Activated CD8-positive, alpha-beta memory T cell treated with anti-CD3 and anti-CD28 coated beads for 36 hours (primary cell): Measurements from ENCODE around the gene ADAT1. TPM values are rescaled to one million over a fixed set of nuclear protein-coding genes. Genes with fewer than 3 reads are reported as not detected.
"Not testable (repeated sequence)": the region's sequence is repeated elsewhere in the genome, so short reads cannot be mapped to it uniquely, and the experiment has no call there.

Experiments used
- CTCF ChIA-PET: fragments of 350-600 bp; sonication (Branson Sonifier 250); formaldehyde crosslinking; loops from one replicate; lab custom pipeline; 2021; ENCODE audit warnings: antibody characterized with exemption; lab: Charles Lee
- POLR2A ChIA-PET: fragments of 350-600 bp; sonication (Branson Sonifier 250); formaldehyde crosslinking; loops from one replicate; lab custom pipeline; 2021; ENCODE audit warnings: antibody characterized with exemption; lab: Charles Lee
- total RNA-seq, 2 experiments: library from RNA; stranded (reverse); gene quantifications; one replicate each; pipeline ENCODE4 v1.2.3, GENCODE V29; 2021

Gene ADAT1
- total RNA-seq, 2 experiments from 2014 or later, result 53.5 to 57.2 TPM

- CTCF ChIA-PET, POLR2A ChIA-PET: not testable (repeated sequence)
Observed at GRCh38 chr16:75591927-75592326, 31.2 kb downstream of the ADAT1 start.

GRCh38 chr16:75590920-75591843 lies 31.9 kb downstream of the ADAT1 start:
- CTCF ChIA-PET, result no interaction called here
- POLR2A ChIA-PET, result no interaction called here

GRCh38 chr16:75589306-75589705 lies 33.8 kb downstream of the ADAT1 start:
- POLR2A ChIA-PET, result no interaction called here

GRCh38 chr16:75588716-75589115 lies 34.4 kb downstream of the ADAT1 start:
- ChIA-PET POLR2A (no interaction called here), CTCF (no interaction called here)

More at GRCh38 chr16:75589306-75589705, 33.8 kb downstream of the ADAT1 start:
- CTCF ChIA-PET, result no interaction called here

- POLR2A ChIA-PET, result interaction anchor here (0.5 kb wide), 1 partner anchor 54 kb away, joined by 6 read pairs; no protein-coding TSS in a partner anchor
Observed at GRCh38 chr16:75584108-75584507, 39.0 kb downstream of the ADAT1 start.

GRCh38 chr16:75579281-75579834 lies 43.7 kb downstream of the ADAT1 start:
- POLR2A ChIA-PET, result no interaction called here
- CTCF ChIA-PET, result no interaction called here

More at GRCh38 chr16:75584108-75584507, 39.0 kb downstream of the ADAT1 start:
- CTCF ChIA-PET, result no interaction called here

GRCh38 chr16:75578725-75579124 lies 44.4 kb downstream of the ADAT1 start:
- ChIA-PET CTCF (interaction anchor here (0.7 kb wide), 1 partner anchor 185 kb away, joined by 3 read pairs; no protein-coding TSS in a partner anchor), POLR2A (no interaction called here)

GRCh38 chr16:75578212-75578611 lies 44.9 kb downstream of the ADAT1 start:
- ChIA-PET POLR2A (interaction anchor here (0.7 kb wide), 1 partner anchor 24 kb away, joined by 5 read pairs; no protein-coding TSS in a partner anchor), CTCF (interaction anchor here (0.7 kb wide), 1 partner anchor 186 kb away, joined by 3 read pairs; no protein-coding TSS in a partner anchor)

GRCh38 chr16:75576384-75576811 lies 46.7 kb downstream of the ADAT1 start:
- ChIA-PET POLR2A (interaction anchor here (0.6 kb wide), 1 partner anchor 10 kb away, joined by 3 read pairs; the partner anchor contains the start of gene GABARAPL2), CTCF (no interaction called here)

- ChIA-PET CTCF (no interaction called here), POLR2A (interaction anchor here (0.6 kb wide), 1 partner anchor 10 kb away, joined by 3 read pairs; the partner anchor contains the start of gene GABARAPL2)
Observed at GRCh38 chr16:75575958-75576357, 47.1 kb downstream of the ADAT1 start.

- ChIA-PET CTCF (interaction anchor here (1.2 kb wide), 1 partner anchor 9 kb away, joined by 3 read pairs; no protein-coding TSS in a partner anchor), POLR2A (no interaction called here)
Observed at GRCh38 chr16:75573955-75574354, 49.1 kb downstream of the ADAT1 start.

- ChIA-PET CTCF (no interaction called here), POLR2A (no interaction called here)
Observed at GRCh38 chr16:75572864-75573542, 50.1 kb downstream of the ADAT1 start.

GRCh38 chr16:75570396-75571065 lies 52.5 kb downstream of the ADAT1 start:
- CTCF ChIA-PET, result no interaction called here
- POLR2A ChIA-PET, result no interaction called here

- POLR2A ChIA-PET, result interaction anchor here (0.6 to 1.7 kb wide), 2 partner anchors 12 to 900 kb away, joined by 3 to 8 read pairs; partner anchors contain the start of gene TMEM231
Observed at GRCh38 chr16:75567911-75568310, 55.2 kb downstream of the ADAT1 start.

GRCh38 chr16:75566758-75567255 lies 56.3 kb downstream of the ADAT1 start:
- CTCF ChIA-PET, result interaction anchor here (1.1 kb wide), 1 partner anchor 49 kb away, joined by 3 read pairs; no protein-coding TSS in a partner anchor
- POLR2A ChIA-PET, result interaction anchor here (0.5 to 1.8 kb wide), 4 partner anchors 11 to 67 kb away, joined by 7 to 8 read pairs (median 8); partner anchors contain the start of genes ADAT1 and TMEM231

More at GRCh38 chr16:75567911-75568310, 55.2 kb downstream of the ADAT1 start:
- CTCF ChIA-PET, result interaction anchor here (1.0 kb wide), 1 partner anchor 54 kb away, joined by 3 read pairs; no protein-coding TSS in a partner anchor

- CTCF ChIA-PET, result interaction anchor here (1.1 kb wide), 1 partner anchor 49 kb away, joined by 3 read pairs; no protein-coding TSS in a partner anchor
Observed at GRCh38 chr16:75566040-75566757, 56.9 kb downstream of the ADAT1 start, which contains the start of gene GABARAPL2. TSS of gene GABARAPL2 (plus strand) at chr16:75566379. CDS start at chr16:75566487, 108 bp downstream.

GRCh38 chr16:75565640-75566039 lies 57.4 kb downstream of the ADAT1 start:
- ChIA-PET POLR2A (interaction anchor here (0.6 to 1.8 kb wide), 4 partner anchors 10 to 57 kb away, joined by 3 to 8 read pairs (median 6); partner anchors contain the start of genes ADAT1 and TMEM231), CTCF (interaction anchor here (1.1 kb wide), 3 partner anchors 9 to 57 kb away, joined by 3 to 5 read pairs (median 3); partner anchors contain the start of gene ADAT1)

More at GRCh38 chr16:75566040-75566757, 56.9 kb downstream of the ADAT1 start, which contains the start of gene GABARAPL2:
- POLR2A ChIA-PET, result interaction anchor here (0.5 to 1.8 kb wide), 6 partner anchors 10 to 67 kb away, joined by 3 to 8 read pairs (median 8); partner anchors contain the start of genes ADAT1 and TMEM231
